HPDE6-E6E7 (cell line): ENCODE data around the gene C5AR1.
"Not testable (repeated sequence)": the region's sequence is repeated elsewhere in the genome, so short reads cannot be mapped to it uniquely, and the experiment has no call there.

Source experiments
- DNase-seq: peaks from one replicate; pipeline ENCODE4 v3.0.0; 2011; ENCODE audit warnings: missing footprints; ENCODE audit errors: extremely low spot score

The C5AR1 gene

DNA sequence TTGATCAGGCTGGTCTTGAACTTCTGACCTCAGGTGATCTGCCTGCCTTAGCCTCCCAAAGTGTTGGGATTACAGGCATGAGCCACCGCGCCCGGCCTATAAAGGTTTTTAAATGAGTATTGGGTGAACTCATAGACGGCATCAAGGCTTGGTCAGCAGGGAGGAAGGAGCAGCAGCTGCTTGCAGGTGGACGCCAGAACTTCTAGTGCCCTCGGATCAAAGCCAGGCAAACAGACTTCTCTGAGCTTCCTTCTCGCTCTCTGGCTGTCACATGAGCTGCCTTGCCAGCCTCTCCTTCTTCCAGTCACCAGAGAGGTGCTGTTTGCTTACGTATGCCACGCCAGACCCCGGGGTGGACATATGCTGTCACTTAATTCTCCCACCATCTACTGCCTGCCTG, 55.8 kb downstream of the C5AR1 start:
- DNase-seq = not testable (repeated sequence)

DNA sequence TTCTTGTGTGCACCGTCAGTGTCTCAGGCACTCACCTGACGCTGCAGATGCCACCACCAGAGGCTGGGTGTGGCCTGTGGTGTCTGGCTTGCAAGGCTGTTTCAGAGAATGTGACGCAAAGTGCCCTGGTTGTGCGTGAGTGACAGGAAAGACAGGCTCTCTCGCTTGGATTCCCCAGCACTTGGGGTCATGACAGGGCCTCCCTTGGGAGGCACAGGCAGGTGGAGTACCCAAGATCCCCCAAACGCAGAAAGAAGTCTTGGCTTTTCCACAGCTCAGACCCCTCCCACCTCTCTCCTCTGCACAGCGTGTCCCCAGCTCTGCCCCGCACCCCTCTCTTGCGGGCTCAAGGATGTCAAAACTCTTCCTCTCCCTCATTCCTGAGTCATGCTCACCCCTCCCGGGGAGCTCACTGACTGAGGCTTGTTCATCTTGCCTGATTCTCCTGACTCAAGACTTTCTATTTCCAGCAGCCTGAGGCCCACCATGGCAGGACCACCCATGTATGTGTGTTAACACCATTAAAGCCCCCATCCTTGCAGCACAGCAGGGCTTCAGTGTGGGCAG, 60.5 kb downstream of the C5AR1 start:
- DNase-seq = no peak

DNA sequence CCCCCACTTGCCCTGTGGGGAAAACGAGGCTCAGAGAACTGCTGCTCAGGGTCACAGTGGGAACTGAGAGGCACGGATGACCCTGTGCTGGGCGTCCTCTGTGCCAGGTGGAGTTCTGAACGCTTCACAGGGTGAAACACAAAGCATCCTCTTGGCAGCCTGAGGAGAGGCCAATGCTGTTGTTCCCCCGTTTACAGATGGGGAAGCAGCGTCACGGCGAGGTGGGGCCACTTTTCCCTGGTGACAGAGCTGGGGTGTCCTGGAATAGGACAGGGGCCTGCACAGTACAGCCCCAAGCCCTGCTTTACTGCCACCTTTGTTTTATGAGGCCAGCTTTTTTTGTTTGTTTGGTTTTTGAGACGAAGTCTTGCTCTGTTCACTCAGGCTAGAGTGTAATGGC, 61.6 kb downstream of the C5AR1 start:
- no peak for DNase-seq
